ENCODE measurements around the gene ASCC2.

The ASCC2 gene

GRCh38 chr22:29767171-29768051 lies 70.7 kb downstream of the ASCC2 start, which contains the start of gene UQCR10:
Gene UQCR10, plus strand, starts transcription at chr22:29767369. Its CDS starts 30 bp downstream, at chr22:29767399.
- peak within 1 kb of the TSS; percentile 88 for H3K4me3 ChIP-seq (ENCODE audit: low read depth, low read length)
- TF ChIP-seq, protein P1, sequence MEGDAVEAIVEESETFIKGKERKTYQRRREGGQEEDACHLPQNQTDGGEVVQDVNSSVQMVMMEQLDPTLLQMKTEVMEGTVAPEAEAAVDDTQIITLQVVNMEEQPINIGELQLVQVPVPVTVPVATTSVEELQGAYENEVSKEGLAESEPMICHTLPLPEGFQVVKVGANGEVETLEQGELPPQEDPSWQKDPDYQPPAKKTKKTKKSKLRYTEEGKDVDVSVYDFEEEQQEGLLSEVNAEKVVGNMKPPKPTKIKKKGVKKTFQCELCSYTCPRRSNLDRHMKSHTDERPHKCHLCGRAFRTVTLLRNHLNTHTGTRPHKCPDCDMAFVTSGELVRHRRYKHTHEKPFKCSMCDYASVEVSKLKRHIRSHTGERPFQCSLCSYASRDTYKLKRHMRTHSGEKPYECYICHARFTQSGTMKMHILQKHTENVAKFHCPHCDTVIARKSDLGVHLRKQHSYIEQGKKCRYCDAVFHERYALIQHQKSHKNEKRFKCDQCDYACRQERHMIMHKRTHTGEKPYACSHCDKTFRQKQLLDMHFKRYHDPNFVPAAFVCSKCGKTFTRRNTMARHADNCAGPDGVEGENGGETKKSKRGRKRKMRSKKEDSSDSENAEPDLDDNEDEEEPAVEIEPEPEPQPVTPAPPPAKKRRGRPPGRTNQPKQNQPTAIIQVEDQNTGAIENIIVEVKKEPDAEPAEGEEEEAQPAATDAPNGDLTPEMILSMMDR (IDR thresholded peaks at IDR 0.05; ENCODE audit: low read depth, low read length), result no peak

DNA sequence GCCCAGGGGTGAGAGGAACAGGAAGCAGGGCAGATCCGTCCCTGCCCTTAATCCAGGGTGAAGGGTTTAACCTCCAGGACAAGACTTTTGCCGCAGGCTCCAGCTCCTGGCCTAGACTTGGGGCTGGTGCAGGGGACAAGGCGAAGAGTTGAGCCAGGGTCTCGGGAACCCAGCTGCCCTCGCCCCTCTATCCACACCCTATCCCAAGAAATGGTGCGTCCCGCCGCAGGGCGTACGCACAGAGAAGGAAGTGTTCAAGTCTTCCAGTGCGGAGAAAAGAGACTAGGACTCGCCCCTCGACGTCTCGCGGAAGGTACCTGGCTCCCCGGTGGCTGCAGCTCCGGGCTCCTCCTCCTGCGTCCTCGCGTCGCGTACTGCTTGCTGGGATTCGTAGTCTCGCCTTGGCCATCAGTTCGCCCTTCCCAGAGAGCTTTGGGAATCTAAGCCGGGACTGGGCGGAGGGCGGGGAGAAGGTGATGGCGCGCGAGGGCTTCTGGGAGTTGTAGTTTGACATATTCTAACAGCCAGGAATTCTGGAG lies 71.4 kb downstream of the ASCC2 start, which contains the start of gene ZMAT5:
TSS of gene ZMAT5 (minus strand) at position 376 of the 539 bp plus-strand sequence. CDS start 18,463 bp downstream, outside the sequence.
- H3K4me3 ChIP-seq (ENCODE audit: low read depth, low read length), result peak within 1 kb of the TSS; percentile 88
- TF ChIP-seq, protein P1 (IDR thresholded peaks at IDR 0.05; ENCODE audit: low read depth, low read length), result no peak

DNA sequence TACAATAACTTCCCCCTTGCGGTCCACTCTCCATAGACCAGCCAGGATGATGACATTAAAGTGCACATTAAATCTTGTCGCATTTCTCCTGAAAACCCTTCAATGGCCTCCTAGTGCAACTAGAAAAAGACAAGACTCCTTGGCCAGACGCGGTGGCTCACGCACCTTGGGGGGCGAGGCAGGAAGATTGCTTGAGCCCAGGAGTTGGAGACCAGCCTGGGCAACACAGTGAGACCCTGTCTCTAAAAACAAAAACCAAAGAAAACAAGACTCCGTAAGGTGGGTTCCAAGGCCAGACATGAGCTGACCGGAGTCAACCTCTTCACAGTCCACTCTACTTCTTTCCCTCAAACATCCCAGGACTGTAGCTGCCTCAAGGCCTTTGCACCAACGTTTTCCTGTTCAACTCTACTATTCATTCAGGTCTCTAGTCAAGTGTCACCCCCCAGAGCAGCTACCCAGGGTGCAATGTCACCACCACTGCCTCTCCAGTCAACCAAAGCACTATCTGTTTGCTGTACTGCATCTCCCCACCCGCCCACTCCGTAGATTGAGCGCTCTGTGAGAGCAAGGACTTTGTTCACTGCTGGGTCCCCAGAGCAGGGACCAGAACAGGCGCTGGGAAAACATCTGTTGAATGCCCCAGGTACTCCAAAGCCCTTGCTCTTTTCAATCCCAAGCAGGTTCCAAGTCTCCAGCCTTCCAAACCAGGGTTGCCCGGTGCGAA lies 72.0 kb downstream of the ASCC2 start:
- TF ChIP-seq, protein P1 (IDR thresholded peaks at IDR 0.05; ENCODE audit: low read depth, low read length), result no peak
- H3K4me3 ChIP-seq (ENCODE audit: low read depth, low read length), result peak overlapping the region; percentile 88

DNA sequence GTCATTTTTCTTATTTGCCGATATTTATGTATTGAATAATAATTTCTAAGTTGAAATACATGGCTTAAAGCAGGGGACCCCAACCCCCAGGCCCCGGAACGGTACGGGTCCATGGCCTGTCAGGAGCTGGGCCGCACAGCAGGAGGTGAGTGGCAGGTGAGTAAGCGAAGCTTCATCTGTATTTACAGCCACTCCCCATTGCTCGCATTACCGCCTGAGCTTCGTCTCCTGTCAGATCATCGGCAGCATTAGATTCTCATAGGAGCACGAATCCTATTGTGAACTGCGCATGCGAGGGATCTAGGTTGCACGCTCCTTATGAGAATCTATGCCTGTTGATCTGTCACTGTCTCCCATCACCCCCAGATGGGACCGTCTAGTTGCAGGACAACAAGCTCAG lies 75.8 kb downstream of the ASCC2 start:
- TF ChIP-seq, protein P1 (IDR thresholded peaks at IDR 0.05; ENCODE audit: low read depth, low read length), result no peak
- H3K4me3 ChIP-seq (ENCODE audit: low read depth, low read length), result no peak overlapping the region

DNA sequence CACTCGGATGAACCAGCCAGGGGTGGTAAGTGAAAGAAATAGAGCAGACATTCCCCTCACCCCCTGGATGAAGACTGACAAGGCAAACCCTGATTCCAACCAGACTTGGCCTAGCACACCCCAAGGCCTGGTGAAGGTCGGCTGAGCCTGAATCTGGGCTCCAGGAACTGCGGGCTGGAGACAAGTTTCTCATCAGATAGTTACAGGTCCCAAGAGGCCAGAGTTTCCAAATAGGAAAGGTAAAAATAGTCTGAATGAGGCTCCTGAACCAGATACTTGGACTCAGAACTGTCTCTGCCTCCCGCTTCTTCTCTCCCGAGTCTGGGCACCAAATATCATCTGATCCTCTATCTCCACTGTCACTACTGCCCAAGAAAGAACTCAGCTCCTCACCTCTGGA lies 79.1 kb downstream of the ASCC2 start:
- TF ChIP-seq, protein P1 (IDR thresholded peaks at IDR 0.05; ENCODE audit: low read depth, low read length), result no peak
- no peak overlapping the region for H3K4me3 ChIP-seq (ENCODE audit: low read depth, low read length)

- TF ChIP-seq, protein P1 (IDR thresholded peaks at IDR 0.05; ENCODE audit: low read depth, low read length), result no peak
- H3K4me3 ChIP-seq (ENCODE audit: low read depth, low read length), result no peak overlapping the region
Measured at GRCh38 chr22:29758068-29758622, 79.9 kb downstream of the ASCC2 start.

Data from WI38 (cell line).